Suprapubic skin (tissue), 4 donors: ENCODE data around the gene SEMA6B.

Experiments used
- EP300 ChIP-seq: sonication (generic); formaldehyde crosslinking; IDR thresholded peaks from one replicate; pipeline ENCODE4 v1.6.1; 2017; ENCODE audit warnings: antibody characterized with exemption
- POLR2A ChIP-seq, 2 donors: fragments of 450-650 bp; IDR thresholded peaks; one replicate each; pipeline ENCODE4 v1.6.1; 2017; ENCODE audit warnings: antibody characterized with exemption in 2 of 2, mild to moderate bottlenecking in 2 of 2, moderate library complexity in 2 of 2
- POLR2AphosphoS5 ChIP-seq, 3 donors: sonication (generic); formaldehyde crosslinking; IDR thresholded peaks; one replicate each; pipeline ENCODE4 v1.6.1; 2017; ENCODE audit warnings: antibody characterized with exemption in 3 of 3
- TF ChIP-seq, protein P1 (sequence below), 2 donors: fragments of 200-600 bp in 1 of 2; fragments of 450-650 bp in 1 of 2; sonication (generic) in 1 of 2; IDR thresholded peaks; one replicate each; pipeline ENCODE4 v1.5.1; 2016 to 2019; ENCODE audit warnings: antibody characterized with exemption in 2 of 2, mild to moderate bottlenecking in 1 of 2, moderate library complexity in 1 of 2

DNA sequence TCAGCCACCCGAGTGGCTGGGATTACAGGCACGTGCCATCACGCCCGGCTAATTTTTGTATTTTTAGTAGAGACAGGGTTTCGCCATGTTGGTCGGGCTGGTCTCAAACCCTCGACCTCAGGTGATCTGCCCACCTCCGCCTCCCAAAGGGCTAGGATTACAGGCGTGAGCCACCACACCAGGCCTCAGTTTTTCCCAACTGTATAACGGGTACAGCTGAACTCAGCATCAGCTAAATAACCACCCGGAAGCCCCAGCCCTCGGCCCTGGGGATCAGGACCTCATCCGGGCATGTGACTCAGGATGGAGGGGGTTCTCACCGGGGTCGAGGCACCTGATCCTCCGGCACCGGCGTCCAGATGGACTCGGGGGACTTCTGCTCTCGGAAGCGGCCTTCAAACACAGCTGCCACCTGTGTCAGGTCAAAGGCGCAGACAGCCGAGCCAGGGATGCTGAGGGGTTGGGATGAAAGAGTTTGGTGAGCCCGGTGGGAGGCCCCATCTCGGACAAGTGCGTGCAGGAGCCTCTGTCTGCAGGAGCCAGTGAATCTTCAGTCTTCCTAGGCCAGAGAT is 8.9 kb downstream of the SEMA6B start:
- TF ChIP-seq, protein P1, sequence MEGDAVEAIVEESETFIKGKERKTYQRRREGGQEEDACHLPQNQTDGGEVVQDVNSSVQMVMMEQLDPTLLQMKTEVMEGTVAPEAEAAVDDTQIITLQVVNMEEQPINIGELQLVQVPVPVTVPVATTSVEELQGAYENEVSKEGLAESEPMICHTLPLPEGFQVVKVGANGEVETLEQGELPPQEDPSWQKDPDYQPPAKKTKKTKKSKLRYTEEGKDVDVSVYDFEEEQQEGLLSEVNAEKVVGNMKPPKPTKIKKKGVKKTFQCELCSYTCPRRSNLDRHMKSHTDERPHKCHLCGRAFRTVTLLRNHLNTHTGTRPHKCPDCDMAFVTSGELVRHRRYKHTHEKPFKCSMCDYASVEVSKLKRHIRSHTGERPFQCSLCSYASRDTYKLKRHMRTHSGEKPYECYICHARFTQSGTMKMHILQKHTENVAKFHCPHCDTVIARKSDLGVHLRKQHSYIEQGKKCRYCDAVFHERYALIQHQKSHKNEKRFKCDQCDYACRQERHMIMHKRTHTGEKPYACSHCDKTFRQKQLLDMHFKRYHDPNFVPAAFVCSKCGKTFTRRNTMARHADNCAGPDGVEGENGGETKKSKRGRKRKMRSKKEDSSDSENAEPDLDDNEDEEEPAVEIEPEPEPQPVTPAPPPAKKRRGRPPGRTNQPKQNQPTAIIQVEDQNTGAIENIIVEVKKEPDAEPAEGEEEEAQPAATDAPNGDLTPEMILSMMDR (IDR thresholded peaks at IDR 0.05): no peak
- TF ChIP-seq POLR2A (IDR thresholded peaks at IDR 0.05): no peak
- TF ChIP-seq EP300: no peak
- TF ChIP-seq POLR2AphosphoS5 (IDR thresholded peaks at IDR 0.05): no peak
